H1 (cell line): ENCODE measurements around the gene LITAF. TPM values are rescaled to one million over a fixed set of nuclear protein-coding genes. Genes with fewer than 3 reads are reported as not detected.
A peak's percentile ranks its signal among the peaks of the same experiment; 100 is the strongest.

Experiments
- CTCF ChIA-PET: fragments of 300-600 bp; sonication (Branson Sonifier 250); formaldehyde crosslinking; loops from one replicate; lab custom pipeline; 2021; ENCODE audit not compliant: partially characterized antibody; lab: Charles Lee
- POLR2A ChIA-PET: fragments of 300-600 bp; sonication (Branson Sonifier 250); formaldehyde crosslinking; loops from one replicate; lab custom pipeline; 2021; ENCODE audit warnings: inconsistent platforms; ENCODE audit not compliant: partially characterized antibody; lab: Charles Lee
- DNase-seq, 2 experiments: peaks; one replicate each; pipeline versions ENCODE4 v3.0.0 to v3.0.0-alpha.2; 2010 to 2022; ENCODE audit warnings: low spot score in 2 of 2, low read depth in 1 of 2, mixed read lengths in 1 of 2
- FAIRE-seq: peaks from 2 replicates; lab custom pipeline; 2011; peaks lifted over from hg19 to GRCh38; lab: Jason Lieb, UNC
- H2AFZ ChIP-seq: 2 replicates; pipeline ENCODE4 v1.8.1; 2012; ENCODE audit warnings: low read length, inconsistent platforms
- H2AK5ac ChIP-seq: 2 replicates; pipeline ENCODE4 v1.6.1; 2013; ENCODE audit warnings: low read depth, low read length
- H2BK120ac ChIP-seq: replicated peaks from 2 replicates; pipeline ENCODE3; 2013; ENCODE audit warnings: low read depth, low read length, inconsistent platforms
- H2BK12ac ChIP-seq: 2 replicates; pipeline ENCODE4 v1.6.1; 2013; ENCODE audit warnings: low read depth, low read length
- H2BK15ac ChIP-seq: 2 replicates; pipeline ENCODE4 v1.6.1; 2013; ENCODE audit warnings: low read length
- H2BK20ac ChIP-seq: 2 replicates; pipeline ENCODE4 v1.6.1; 2013; ENCODE audit warnings: low read length
- H2BK5ac ChIP-seq: 2 replicates; pipeline ENCODE4 v1.6.1; 2013; ENCODE audit warnings: low read depth, low read length
- H3K14ac ChIP-seq: 2 replicates; pipeline ENCODE4 v1.6.1; 2013; ENCODE audit warnings: inconsistent platforms; ENCODE audit not compliant: insufficient read length
- H3K18ac ChIP-seq: 2 replicates; pipeline ENCODE4 v1.6.1; 2013; ENCODE audit warnings: low read length; ENCODE audit errors: extremely low read depth
- H3K23ac ChIP-seq: 2 replicates; pipeline ENCODE4 v1.6.1; 2013; ENCODE audit warnings: inconsistent platforms; ENCODE audit not compliant: insufficient read length
- H3K23me2 ChIP-seq: 2 replicates; pipeline ENCODE4 v1.6.1; 2013; ENCODE audit warnings: low read depth, low read length
- H3K27ac ChIP-seq: 2 replicates; pipeline ENCODE4 v1.6.1; 2011; ENCODE audit warnings: low read depth, low read length, inconsistent platforms
- H3K27me3 ChIP-seq, 4 experiments: replicated peaks in 1 of 4; 1 replicate in 1 of 4; 2 replicates in 3 of 4; pipeline versions ENCODE4 v1.6.1 to v1.8.1; 2011 to 2013; ENCODE audit warnings: low read length in 3 of 4, mild to moderate bottlenecking in 3 of 4, inconsistent platforms in 2 of 4, mixed read lengths in 2 of 4, moderate library complexity in 1 of 4; ENCODE audit not compliant: control insufficient read depth in 3 of 4, insufficient read depth in 3 of 4; ENCODE audit errors: extremely low read depth in 1 of 4
- H3K36me3 ChIP-seq, 4 experiments: 2 replicates each; pipeline versions ENCODE4 v1.6.1 to v1.8.1; 2011 to 2013; ENCODE audit warnings: mild to moderate bottlenecking in 4 of 4, low read length in 3 of 4, moderate library complexity in 2 of 4, control low read depth in 1 of 4, inconsistent platforms in 1 of 4; ENCODE audit not compliant: insufficient read depth in 4 of 4, control insufficient read depth in 2 of 4
- H3K4ac ChIP-seq: replicated peaks from 2 replicates; pipeline ENCODE3; 2013; ENCODE audit warnings: low read length, low read depth, mixed read lengths, inconsistent platforms; ENCODE audit not compliant: insufficient read length
- H3K4me1 ChIP-seq, 4 experiments: replicated peaks in 1 of 4; 1 replicate in 1 of 4; 2 replicates in 3 of 4; pipeline versions ENCODE4 v1.6.1 to v1.8.1; 2011 to 2013; ENCODE audit warnings: low read length in 3 of 4, inconsistent platforms in 2 of 4, mixed read lengths in 1 of 4; ENCODE audit not compliant: insufficient read depth in 4 of 4, control insufficient read depth in 3 of 4
- H3K4me2 ChIP-seq, 2 experiments: 2 replicates each; pipeline versions ENCODE4 v1.6.1 to v1.8.1; 2011 to 2013; ENCODE audit warnings: low read depth in 2 of 2, low read length in 2 of 2, control low read depth in 1 of 2, inconsistent platforms in 1 of 2, mild to moderate bottlenecking in 1 of 2; ENCODE audit not compliant: insufficient read depth in 1 of 2
- H3K4me3 ChIP-seq, 4 experiments: fragments of 200-600, 300-600 bp in 1 of 4; sonication (generic), shearing (Covaris generic), sonication (Bioruptor Twin) in 1 of 4; 2 replicates each; pipeline versions ENCODE4 v1.5.1 to v1.8.1; 2011 to 2016; ENCODE audit warnings: low read length in 4 of 4, low read depth in 3 of 4, control low read depth in 2 of 4, inconsistent platforms in 2 of 4, mild to moderate bottlenecking in 2 of 4, mixed read lengths in 1 of 4, moderate library complexity in 1 of 4; ENCODE audit not compliant: insufficient read depth in 2 of 4; ENCODE audit errors: extremely low read depth in 1 of 4
- H3K56ac ChIP-seq: replicated peaks from 2 replicates; pipeline ENCODE3; 2013; ENCODE audit warnings: low read depth, mild to moderate bottlenecking, mixed read lengths, low read length, inconsistent platforms; ENCODE audit not compliant: insufficient read length
- H3K79me1 ChIP-seq: 2 replicates; pipeline ENCODE4 v1.6.1; 2013; ENCODE audit warnings: low read depth, low read length, control low read depth
- H3K79me2 ChIP-seq, 2 experiments: 2 replicates each; pipeline versions ENCODE4 v1.6.1 to v1.8.1; 2012 to 2013; ENCODE audit warnings: low read length in 2 of 2, mild to moderate bottlenecking in 2 of 2, inconsistent platforms in 1 of 2; ENCODE audit not compliant: insufficient read depth in 2 of 2, control insufficient read depth in 1 of 2
- H3K9ac ChIP-seq, 4 experiments: replicated peaks in 1 of 4; 1 replicate in 1 of 4; 2 replicates in 3 of 4; pipeline versions ENCODE4 v1.6.1 to v1.8.1; 2011 to 2013; ENCODE audit warnings: low read depth in 3 of 4, low read length in 3 of 4, control low read depth in 2 of 4, mild to moderate bottlenecking in 2 of 4, moderate library complexity in 2 of 4, inconsistent platforms in 1 of 4; ENCODE audit errors: extremely low read depth in 1 of 4
- H3K9me3 ChIP-seq, 2 experiments: 2 replicates each; pipeline versions ENCODE4 v1.6.1 to v1.8.1; 2012 to 2013; ENCODE audit warnings: mild to moderate bottlenecking in 2 of 2, moderate library complexity in 2 of 2, control low read depth in 1 of 2, inconsistent platforms in 1 of 2, low read depth in 1 of 2, low read length in 1 of 2, mixed read lengths in 1 of 2; ENCODE audit not compliant: insufficient read depth in 2 of 2
- H4K20me1 ChIP-seq, 2 experiments: replicated peaks in 1 of 2; 2 replicates each; pipeline versions ENCODE3 to v1.8.1; 2011 to 2013; ENCODE audit warnings: inconsistent platforms in 2 of 2, low read length in 2 of 2, mild to moderate bottlenecking in 1 of 2; ENCODE audit not compliant: insufficient read depth in 2 of 2, control insufficient read depth in 1 of 2
- H4K5ac ChIP-seq: 2 replicates; pipeline ENCODE4 v1.6.1; 2013; ENCODE audit warnings: low read length, low read depth, mixed read lengths, inconsistent platforms; ENCODE audit not compliant: insufficient read length
- H4K8ac ChIP-seq: 2 replicates; pipeline ENCODE4 v1.8.0; 2013; ENCODE audit warnings: mild to moderate bottlenecking, moderate library complexity, low read length, inconsistent platforms; ENCODE audit not compliant: insufficient read depth; ENCODE audit errors: extremely low read depth
- H4K91ac ChIP-seq: replicated peaks from 2 replicates; pipeline ENCODE3; 2013; ENCODE audit warnings: low read length, mixed read lengths, inconsistent platforms; ENCODE audit not compliant: insufficient read length
- BACH1 ChIP-seq: IDR thresholded peaks from 2 replicates; pipeline ENCODE4 v1.6.1; 2012; ENCODE audit warnings: low read length, improper control_type of control experiment
- E2F6 ChIP-seq: IDR thresholded peaks from 2 replicates; pipeline ENCODE4 v1.6.1; 2012; ENCODE audit warnings: inconsistent platforms
- GABPA ChIP-seq: IDR thresholded peaks from 2 replicates; pipeline ENCODE4 v1.6.1; 2011; ENCODE audit warnings: mild to moderate bottlenecking, low read length, moderate library complexity, borderline replicate concordance; ENCODE audit not compliant: insufficient read depth
- GTF2F1 ChIP-seq: IDR thresholded peaks from 2 replicates; pipeline ENCODE4 v1.6.1; 2012; ENCODE audit warnings: low read depth, low read length, improper control_type of control experiment, borderline replicate concordance
- HDAC2 ChIP-seq, 2 experiments: fragments of 300-600 bp in 1 of 2; sonication (generic) in 1 of 2; IDR thresholded peaks; 2 replicates each; pipeline ENCODE4 v1.6.1; 2011 to 2012; ENCODE audit warnings: low read depth in 2 of 2, low read length in 2 of 2, mild to moderate bottlenecking in 2 of 2, moderate library complexity in 2 of 2, borderline replicate concordance in 1 of 2, inconsistent platforms in 1 of 2
- NANOG ChIP-seq: IDR thresholded peaks from 2 replicates; pipeline ENCODE4 v1.6.1; 2011; ENCODE audit warnings: low read length, low read depth, mild to moderate bottlenecking, inconsistent platforms; ENCODE audit not compliant: insufficient read depth, poor library complexity, severe bottlenecking
- RAD21 ChIP-seq, 2 experiments: IDR thresholded peaks in 1 of 2; conservative IDR thresholded peaks in 1 of 2; 2 replicates each; pipeline ENCODE4 v1.6.1; 2011; ENCODE audit warnings: low read depth in 2 of 2, low read length in 2 of 2, improper control_type of control experiment in 1 of 2, inconsistent platforms in 1 of 2, mild to moderate bottlenecking in 1 of 2, moderate library complexity in 1 of 2
- ZNF274 ChIP-seq: IDR thresholded peaks from 2 replicates; pipeline ENCODE4 v1.7.0; 2012; ENCODE audit warnings: low read length, borderline replicate concordance; ENCODE audit errors: extremely low read depth
- WGBS, 2 experiments: shearing (Covaris generic) in 1 of 2; methylation state at CpG; one replicate each; pipeline versions ENCODE4 v1.1.6 to v1.1.7; 2013 to 2015; ENCODE audit warnings: low lambda C conversion rate in 2 of 2, mixed read lengths in 2 of 2, inconsistent platforms in 1 of 2, low coverage in 1 of 2, missing lambda C conversion rate in 1 of 2; ENCODE audit not compliant: insufficient replicate concordance in 2 of 2, insufficient coverage in 1 of 2, insufficient read length in 1 of 2; ENCODE audit errors: extremely low coverage in 1 of 2, missing lambda C conversion rate in 1 of 2; 5-methylcytosine and 5-hydroxymethylcytosine counted together
- polyA plus RNA-seq, 7 experiments: library from polyadenylated mRNA; depleted of rRNA in 3 of 7; stranded (reverse) in 5 of 7; unstranded in 2 of 7; fragments of >200 nt in 5 of 7; fragments of 200-250 nt in 2 of 7; gene quantifications; 1 replicate in 5 of 7; 2 replicates in 1 of 7; 4 replicates in 1 of 7; pipeline versions ENCODE4 v1.2.1 to v1.2.3, GENCODE V29; 2011 to 2013; ENCODE audit warnings: missing spikeins in 2 of 7, mixed read lengths in 2 of 7
- total RNA-seq: library from RNA; stranded (reverse); fragmentation: NEBNext Ultra II Directional; extraction: Animal tissue kit (Norgen Biotek cat#: 25700); gene quantifications from 2 replicates; pipeline ENCODE4 v1.2.1, GENCODE V29; 2021
- TF ChIP-seq, protein P1 (sequence below): IDR thresholded peaks from 2 replicates; pipeline ENCODE4 v1.6.1; 2012; ENCODE audit warnings: inconsistent platforms

LITAF gene
- total and polyA plus RNA-seq, 2 of the 8 experiments (the other 6 are each of a cell fraction or from before 2014, with no cell fraction given): 165 to 205 TPM

DNA sequence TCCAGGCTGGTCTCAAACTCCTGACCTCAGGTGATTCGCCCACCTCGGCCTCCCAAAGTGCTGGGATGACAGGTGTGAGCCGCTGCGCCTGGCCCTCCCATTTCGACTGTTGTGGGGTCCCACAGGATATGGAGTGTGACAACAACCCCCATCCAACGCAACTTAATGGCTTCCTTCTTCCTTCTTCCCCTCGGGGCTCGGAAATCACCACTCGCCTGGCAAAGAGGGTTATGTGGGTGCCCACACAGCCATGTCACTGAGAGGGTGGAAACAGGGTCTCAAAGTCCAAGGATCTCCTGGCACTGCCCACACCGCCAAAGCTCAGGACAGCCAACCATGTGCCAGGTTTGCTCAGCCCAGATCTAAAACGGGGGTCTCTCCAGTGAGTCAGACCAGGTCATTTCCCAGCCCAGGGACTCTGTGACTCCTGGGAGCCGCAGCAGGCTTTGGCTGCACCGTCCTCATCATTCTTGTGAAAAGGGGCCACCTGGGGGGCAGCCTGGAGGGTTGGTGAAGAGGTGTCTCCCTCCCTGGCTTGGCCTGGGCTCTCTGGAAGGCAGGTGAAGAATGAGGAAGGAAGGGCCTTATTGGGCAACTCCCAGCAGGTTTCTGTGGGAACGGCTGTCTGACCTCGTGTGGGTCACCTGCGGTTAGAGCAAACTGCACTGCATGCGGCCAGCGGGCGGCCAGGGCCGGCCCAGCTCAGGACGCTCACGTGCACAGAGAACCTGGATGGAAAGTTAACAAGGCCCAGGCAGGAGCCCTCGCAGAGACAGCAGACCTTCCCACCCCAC is 25.3 kb upstream of the LITAF start:
- DNase-seq: no peak
- Histone ChIP-seq H3K9me3 (no peaks in the 10 kb centered on the region), H3K23ac (no peak overlapping the region), H3K4me2 (no peak overlapping the region), H3K14ac (no peak overlapping the region), H4K20me1 (no peaks in the 10 kb centered on the region), H2BK120ac (no peak overlapping the region), H2AFZ (no peak overlapping the region), H2AK5ac (0 out of 2 replicates have a peak overlapping the region, but pooled peaks have one; percentile 71), H4K5ac (no peak overlapping the region), H3K79me2 (no peaks in the 10 kb centered on the region), H2BK12ac (peak overlapping the region; percentile 77; the same call in 1 of the 2 replicates), H3K9ac (no peak overlapping the region), H4K91ac (no peak overlapping the region), H3K27ac (no peak overlapping the region), H3K18ac (peak overlapping the region; percentile 24), H3K4me3 (no peak overlapping the region), H3K23me2 (no peaks in the 10 kb centered on the region), H4K8ac (peak overlapping the region; percentile 22; the same call in 1 of the 2 replicates), H3K36me3 (no peaks in the 10 kb centered on the region), H2BK15ac (0 out of 2 replicates have a peak overlapping the region, but pooled peaks have one; percentile 53), H3K79me1 (no peaks in the 10 kb centered on the region), H3K56ac (no peak overlapping the region), H2BK5ac (no peak overlapping the region), H3K4ac (no peak overlapping the region), H3K4me1 (peaks cover 5 to 15% (median 11%) of the 10 kb centered on the region in 4 experiments), H2BK20ac (peak overlapping the region; percentile 29; the same call in 1 of the 2 replicates), H3K27me3 (no peaks in the 10 kb centered on the region)
- ChIA-PET CTCF (interaction anchor here (0.7 to 1.5 kb wide), 3 partner anchors 29 to 206 kb away, joined by 3 read pairs; no protein-coding TSS in a partner anchor), POLR2A (interaction anchor here (1.0 kb wide), 1 partner anchor 24 kb away, joined by 5 read pairs; no protein-coding TSS in a partner anchor)
- FAIRE-seq: no peak
- WGBS, 2 experiments: 77% methylated on average over 20 of the region's 23 CpGs; no CpG with 5 or more reads in 1 of the 2 experiments
- TF ChIP-seq NANOG (peak; percentile 8), GABPA (peak; percentile 34; the same call in 1 of the 2 replicates), RAD21 (IDR thresholded peaks at IDR 0.05 in 1 of 2, conservative IDR thresholded peaks at IDR 0.05 in 1 of 2; ENCODE audit: low read depth in 2 of 2, low read length in 2 of 2) (peak in 1 of 2 experiments; percentile 12; a peak in 1 of 4 replicates), GTF2F1 (no peak), E2F6 (peak; percentile 92), HDAC2 (IDR thresholded peaks at IDR 0.05; ENCODE audit: borderline replicate concordance in 1 of 2, low read depth in 2 of 2, low read length in 2 of 2) (0 out of 4 replicates have a peak, but pooled peaks of 1 of the 2 experiments have one; percentile 15), ZNF274 (no peak), BACH1 (no peak)
- TF ChIP-seq, protein P1, sequence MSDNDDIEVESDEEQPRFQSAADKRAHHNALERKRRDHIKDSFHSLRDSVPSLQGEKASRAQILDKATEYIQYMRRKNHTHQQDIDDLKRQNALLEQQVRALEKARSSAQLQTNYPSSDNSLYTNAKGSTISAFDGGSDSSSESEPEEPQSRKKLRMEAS: peak; percentile 94
